NCI-H82 treated with DMSO at 0.1 percent for 48 hours (cell line): ENCODE results near the gene KCNAB1.

ENCODE experiments used
- DNase-seq: peaks from one replicate; lab custom pipeline; 2025; ENCODE audit not compliant: unreplicated experiment; lab: John Stamatoyannopoulos, UW

KCNAB1 gene

DNA sequence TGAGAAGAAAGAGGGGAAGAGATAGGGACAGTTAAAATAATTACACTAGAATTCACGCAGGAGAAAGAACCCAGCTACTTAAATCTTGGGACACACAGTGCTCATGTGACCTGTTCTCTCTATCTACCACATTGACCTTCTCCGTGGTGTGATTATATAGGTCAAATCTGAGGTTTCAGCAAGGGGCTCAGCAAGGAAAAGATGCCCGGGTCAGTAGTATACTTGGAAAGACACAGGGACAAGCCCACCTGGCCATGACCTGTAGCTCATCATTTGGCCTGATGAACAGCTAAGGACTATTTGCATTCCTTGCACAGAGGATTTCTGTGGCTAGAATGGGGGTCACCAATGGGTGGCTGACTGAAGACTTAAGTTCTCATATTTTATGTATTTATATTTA lies 362.6 kb downstream of the KCNAB1 start:
- DNase-seq = no peak

DNA sequence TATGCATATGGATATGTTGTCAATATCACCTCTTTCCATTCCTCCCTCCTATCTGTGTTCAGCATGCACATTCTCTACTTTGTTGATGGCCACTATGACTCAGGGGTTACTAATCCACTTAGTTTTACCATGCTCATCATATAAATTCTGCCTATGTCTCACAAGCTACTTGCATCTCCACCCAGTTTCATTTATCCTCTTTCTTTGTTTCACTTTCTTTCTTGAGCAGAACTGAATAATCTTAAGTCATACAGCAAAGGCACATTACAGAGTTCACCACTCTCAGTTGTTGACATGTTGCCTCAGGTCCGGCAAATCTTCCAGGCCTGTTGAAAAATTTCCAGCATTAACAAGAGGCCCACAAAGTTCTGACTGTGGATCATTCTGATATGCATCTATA lies 363.0 kb downstream of the KCNAB1 start:
- DNase-seq = no peak

DNA sequence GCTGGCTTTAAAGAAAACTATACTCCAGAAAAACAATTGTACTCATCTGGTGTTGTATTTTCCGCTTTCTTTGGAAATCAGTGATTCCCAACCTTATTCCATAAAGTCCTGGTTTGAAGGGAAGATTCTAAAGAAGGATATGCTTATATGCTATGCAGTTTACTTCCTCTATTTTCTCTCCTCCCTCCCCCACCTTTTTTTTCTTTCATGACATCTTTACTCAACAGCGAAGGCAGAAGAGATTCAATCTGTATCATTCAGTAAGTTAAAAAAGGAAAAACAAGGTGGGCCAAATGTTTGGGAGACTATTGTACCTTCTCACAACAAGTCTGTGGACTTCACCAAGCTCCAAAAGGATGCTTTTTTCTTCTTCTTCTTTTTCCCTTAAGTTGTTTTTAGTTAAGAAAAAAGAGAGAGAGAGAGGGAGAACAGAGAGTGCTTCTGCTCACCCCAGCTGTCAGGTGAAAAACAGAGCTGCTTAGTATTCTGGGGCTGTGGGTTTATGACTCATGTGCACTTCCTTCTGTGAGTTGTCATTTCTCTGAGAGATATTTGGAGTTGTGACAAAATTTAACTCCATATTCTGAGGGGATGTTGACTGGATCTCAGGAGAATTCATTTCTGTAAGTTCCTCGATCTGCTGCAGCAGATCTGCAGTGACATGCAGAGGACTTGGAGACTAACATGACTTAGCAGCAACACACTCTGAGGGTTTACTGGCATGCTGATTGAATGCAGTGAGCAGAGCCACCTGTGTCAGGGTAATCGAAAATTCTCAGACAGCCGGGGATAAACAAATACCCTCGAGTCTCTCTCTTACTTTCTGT lies 363.8 kb downstream of the KCNAB1 start:
- DNase-seq = peak; percentile 16

DNA sequence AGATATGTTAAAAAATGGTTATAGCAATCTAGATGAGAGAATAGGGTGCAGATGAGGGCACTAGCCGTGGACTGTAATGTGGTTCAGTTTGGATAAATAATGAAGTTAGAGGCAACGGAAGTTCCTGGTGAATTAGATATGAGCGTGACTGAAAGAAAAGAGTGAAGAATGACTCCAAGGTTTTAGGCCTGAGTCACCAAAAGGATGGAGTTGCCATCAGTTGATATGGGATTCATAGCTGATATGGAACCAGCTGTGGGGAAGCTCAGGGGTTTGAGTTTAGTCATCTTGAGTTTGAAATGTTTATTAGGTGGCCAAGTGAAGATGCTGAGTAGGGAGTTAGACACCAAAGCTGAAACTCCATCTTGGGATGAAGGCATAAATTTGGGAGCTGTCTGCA lies 368.4 kb downstream of the KCNAB1 start:
- DNase-seq = no peak

DNA sequence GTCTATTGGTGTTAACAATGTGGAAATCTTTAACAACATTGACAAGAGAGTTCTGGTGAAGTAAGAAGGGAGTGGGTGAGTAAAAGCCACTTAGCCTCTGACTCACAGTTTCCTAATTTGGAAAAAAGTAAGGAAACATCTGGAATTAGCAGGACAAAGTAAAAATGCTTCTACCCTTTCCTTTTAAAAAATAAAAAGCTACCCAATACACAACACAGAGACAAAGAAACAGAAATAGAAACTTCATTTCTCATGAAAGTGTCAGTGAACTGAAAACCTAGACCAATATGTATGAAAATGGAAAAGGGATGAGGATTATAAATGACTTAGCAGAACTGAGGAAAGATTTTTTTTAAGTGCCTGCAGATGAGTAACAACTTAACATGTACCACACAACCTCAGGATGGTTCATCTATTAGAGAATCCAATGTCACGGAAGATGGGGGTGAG lies 369.1 kb downstream of the KCNAB1 start:
- no peak for DNase-seq

DNA sequence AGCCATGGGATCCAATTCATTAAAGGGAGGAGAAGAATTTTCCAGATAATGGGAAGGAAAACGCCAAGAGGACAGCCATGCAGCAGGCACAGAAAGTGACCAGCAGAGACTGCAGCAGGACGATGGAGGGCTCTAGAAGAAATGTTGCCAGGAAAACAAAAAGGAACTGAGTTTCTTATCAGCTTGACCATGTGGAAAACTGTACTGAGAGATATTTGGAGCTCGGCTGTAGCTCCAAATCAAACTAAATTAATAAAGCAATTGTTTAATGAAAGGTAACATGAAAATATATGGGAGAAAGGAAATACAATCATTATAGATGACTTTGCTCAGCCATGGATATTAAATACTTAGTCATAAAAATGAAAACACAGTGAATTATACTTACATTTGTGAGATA lies 370.8 kb downstream of the KCNAB1 start:
- DNase-seq = no peak

DNA sequence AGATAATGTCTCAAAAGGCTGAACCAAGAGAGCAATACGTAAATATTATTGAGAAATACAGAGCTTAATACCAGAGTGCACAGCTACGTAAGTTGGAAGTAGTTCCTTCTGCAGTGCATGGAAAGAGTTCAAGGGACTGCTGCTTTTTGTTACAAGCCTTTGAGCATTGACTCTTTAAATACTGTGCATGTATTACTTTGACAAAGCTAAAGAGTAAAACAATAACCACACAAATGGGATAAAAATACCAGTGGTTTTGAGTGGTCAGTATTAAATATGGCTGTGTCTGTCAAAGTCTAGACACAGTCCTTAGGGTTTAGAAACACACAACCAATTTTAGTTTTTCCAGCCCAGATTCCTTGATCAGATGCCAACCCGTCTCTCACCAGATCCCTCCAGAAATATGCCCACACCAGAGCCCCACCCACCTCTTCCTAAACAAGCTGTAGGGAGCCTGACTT lies 372.5 kb downstream of the KCNAB1 start:
- DNase-seq = no peak

DNA sequence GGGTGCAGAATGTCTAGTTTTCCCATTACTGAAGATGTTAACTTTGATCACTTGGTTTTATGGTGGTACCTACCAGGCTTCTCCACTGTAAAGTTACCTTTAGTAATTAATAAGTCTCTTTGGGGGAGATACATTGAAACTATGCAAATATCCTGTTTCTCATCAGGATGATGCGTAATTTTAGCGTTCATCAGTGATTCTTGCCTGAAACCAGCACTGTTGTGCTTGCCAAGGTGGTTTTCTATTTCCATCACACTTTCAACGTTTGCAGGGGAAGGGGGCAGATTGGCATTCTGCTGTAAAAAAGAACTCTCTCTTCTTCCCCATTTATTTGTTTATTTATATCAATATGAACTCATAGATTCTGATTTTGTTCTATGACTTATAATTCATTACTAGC lies 373.5 kb downstream of the KCNAB1 start:
- no peak for DNase-seq

DNA sequence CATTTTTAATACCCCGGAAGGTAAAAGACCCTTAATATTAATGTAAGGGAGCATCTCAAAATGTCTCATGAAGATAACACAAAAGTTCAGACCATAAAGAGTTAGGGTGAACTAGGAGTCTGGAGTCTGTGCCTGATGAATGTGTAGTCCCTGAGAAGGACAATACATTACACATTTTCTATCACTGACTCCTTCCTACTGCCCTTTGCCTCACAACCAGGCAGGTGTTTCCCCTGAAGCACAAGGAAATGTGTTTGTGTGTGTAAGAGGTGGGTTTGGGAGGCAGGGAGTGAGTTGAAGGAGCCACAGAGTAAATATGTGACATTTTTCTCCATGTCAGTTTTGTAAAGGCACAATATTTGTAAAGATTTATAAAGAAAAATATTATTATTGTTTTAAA lies 375.4 kb downstream of the KCNAB1 start:
- no peak for DNase-seq

DNA sequence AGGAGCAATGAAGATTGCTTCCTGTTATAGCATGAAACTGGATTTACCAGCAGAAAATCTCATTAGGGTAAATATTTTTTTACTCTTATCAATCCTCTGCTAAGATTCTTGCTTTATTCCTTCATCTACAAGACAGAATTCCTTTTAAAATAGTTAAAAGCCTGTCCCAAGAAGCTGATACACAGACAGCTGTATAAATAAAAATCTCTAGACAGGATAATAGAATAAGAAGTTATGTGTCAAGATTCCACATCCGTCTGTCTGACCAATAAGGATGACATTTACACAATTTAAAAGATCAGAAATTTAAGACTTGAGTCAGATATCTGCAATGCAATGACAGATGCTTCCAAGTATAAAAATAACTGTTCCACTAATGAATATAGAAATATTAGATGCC lies 376.9 kb downstream of the KCNAB1 start:
- no peak for DNase-seq

DNA sequence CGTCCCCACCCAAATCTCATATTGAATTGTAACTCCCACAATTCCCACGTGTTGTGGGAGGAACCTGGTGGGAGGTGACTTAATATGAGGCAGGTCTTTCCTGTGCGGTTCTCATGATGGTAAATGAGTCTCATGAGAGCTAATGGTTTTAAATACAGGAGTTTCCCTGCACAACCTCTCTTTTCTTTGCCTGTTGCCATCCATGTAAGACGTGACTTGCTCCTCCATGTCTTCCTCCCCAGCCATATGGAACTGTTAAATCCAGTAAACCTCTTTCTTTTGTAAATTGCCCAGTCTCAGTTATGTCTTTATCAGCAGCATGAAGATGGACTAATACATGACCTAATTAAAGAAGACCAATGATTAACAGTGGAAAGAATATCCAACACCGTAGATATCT lies 377.9 kb downstream of the KCNAB1 start:
- DNase-seq = no peak

DNA sequence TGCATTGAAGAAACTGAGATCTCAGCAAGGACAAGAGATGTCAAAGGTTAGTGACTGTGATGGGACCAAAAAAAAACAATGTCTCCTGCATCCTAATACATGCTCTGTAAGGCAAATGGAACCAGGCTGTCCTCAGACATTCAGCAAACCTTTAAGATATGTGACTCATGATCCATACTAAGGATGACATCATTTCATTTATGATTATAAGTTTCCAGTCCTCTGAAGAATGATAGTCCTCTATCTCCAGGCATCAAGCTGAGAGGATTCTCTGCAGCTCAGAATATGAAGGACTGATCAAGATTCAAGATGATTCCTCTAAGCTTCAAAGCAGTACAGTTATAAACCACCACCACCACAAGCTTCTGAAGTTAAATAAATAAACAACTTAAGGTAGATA lies 386.9 kb downstream of the KCNAB1 start:
- no peak for DNase-seq

DNA sequence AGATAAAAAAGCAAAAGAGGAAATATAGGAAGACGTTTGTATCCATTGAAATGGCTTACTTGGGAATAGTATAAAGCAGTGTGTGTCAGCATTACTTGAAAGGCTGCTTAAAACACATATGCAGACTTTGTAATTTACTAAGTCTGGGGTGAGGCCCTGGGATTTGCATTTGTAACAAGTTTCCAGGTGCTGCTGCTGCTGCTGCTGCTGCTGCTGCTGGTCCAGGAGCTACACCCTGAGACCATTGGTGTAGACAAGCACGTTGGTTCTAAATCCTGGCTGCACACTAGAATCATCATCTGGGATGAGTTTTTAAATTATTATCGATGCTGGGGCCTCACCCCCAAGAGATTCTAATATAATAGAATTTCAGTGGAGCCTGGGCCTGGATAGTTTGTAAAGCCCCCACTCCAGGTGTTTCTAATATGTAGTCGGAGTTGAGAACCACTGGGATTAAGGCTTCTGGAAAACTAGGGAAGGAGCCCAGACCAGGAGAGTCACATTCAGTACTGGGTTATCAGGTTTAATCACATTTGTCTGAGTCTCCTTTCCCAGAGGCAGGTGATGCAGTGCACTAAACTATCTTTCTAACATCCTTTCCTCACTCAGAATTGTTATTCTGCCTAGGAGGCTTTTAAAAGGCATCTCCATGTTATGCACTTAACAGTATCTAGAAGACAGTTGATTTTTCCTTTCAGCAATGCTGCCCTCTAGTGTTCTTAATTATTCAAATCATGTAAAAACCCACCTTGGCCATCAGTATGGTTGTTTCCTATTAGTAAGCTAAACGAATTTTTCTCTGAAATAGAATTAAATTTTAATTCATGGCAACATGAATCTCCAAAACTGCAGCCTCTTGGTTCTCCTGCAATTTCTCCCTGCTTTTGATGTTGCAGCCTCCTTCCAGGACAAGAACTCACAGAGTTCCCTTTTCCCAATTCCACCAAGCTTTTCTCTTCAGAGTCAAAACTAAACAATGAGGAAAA lies 389.1 kb downstream of the KCNAB1 start:
- DNase-seq = peak; percentile 24

DNA sequence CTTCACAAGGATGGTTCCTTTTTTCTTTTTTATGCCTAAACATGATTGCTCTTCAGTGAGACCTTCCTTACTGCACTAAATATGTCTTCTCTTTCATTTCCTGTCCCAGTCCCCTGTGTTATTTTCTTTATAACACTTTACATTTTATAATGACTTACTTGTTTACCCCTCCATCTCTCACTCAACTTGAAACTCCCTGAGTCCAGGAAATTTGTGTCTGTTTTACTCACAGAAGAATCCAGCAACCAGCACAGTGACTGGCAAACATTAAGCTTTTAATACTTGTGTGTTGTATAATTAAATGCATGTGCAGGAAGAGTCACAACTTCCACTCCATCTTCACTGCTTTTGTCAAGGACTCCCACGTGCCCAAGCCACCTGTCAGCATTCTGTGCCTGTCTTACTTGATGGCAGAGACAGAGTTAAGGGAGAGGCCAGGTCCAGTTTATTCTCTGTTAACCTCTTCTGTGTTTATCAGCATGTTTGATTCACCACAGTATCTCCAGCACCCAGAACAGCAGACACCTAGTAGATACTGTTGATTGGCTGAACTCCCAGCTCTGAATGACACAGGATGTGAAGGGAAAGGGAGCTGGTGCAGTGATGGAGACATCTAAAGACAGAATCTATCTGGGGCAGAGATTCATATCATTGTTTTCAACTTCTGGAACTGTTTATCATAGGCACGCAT lies 391.8 kb downstream of the KCNAB1 start:
- DNase-seq = no peak

DNA sequence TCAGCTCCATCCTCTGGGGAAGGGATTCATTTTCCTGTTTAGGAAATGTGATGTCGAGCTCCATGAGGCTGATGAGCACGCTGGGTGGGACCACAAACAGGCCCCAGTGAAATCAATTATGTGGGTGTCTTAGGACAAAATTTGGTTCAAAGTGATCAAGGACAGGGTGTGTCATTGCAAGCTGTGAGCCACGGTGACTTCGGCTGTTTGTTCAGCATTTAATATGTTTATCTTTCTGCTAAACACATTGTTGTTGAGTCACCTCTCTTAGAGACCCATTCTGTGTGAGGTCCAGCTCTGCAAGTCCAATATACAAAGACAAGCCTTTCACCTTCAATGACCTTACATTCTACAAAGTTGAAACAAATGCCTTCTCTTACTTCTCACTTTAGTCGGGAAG lies 393.2 kb downstream of the KCNAB1 start:
- DNase-seq = no peak

DNA sequence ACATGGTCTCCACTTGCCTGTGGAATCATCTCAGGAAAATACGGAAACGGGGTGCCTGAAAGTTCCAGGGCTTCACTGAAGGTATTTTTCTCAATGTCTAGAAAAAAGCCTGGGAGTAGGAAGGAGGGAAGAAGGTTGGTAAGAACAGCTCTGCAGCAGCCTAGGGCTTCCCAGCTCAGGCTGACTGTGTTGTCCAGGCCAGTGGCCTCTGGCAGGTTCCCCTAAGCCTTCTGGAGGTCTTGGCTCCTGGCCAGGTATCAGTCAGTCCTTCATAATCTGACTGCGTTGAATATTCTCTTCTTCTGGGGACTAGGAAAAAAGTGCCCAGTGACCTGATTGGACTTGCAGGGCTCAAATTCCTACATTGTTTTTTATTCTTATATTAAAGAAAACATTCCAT lies 395.9 kb downstream of the KCNAB1 start:
- peak; percentile 47 for DNase-seq

DNA sequence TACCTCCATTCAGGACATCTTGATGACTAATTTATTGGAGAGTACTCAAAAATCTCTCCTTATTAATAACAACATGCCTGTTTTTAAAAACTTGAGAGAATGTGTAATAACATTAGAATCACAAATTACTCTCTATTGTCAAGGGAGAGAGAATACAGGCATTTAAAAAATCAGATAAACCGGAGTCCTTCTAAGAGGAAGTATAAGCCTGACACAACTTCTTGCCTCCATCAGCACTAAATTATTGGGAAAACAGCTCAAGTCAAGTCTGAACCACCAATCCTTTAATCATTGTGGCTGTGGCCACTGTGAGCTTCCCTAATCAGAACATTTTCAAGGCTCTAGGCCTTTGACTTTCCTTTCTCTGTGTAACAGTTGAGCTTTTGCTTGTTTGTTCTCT lies 396.6 kb downstream of the KCNAB1 start:
- no peak for DNase-seq

DNA sequence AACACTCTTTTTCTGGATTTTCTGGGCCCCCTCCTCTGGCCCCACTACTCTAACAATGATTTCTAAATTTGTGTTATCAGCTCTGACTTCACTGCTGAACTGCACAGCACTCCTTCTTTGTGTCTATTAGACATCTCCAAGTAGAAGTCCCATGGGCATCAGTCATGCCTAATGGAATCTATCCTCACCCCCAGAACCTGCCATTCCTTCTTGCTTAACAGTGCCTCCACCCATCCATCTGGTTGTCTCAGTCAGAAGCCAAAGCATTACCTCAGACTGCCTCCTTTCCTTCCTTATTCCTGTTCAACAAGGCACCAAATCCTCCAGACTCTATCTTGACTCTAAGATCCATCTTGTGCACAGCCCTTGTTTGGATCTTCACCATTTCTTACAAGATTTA lies 398.3 kb downstream of the KCNAB1 start:
- DNase-seq = peak; percentile 6

DNA sequence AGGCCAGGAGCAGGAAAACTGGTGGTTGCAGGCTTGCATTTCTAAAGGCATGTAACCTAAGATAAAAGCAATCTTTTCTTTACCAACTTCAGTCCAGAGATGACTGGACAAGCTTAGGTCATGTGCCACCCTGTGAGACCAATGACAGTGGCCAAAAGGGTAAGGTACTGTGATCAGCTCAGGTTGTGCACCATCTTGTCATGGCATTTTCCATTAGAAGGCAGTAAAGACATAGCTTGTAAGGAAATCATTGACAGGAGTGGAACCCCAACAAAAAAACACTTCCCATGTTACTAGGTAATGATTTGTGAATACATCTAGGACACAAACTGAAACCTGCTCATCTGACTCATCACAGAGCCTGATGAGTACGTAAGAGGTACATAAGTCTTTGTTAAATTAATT lies 399.4 kb downstream of the KCNAB1 start:
- DNase-seq = no peak

DNA sequence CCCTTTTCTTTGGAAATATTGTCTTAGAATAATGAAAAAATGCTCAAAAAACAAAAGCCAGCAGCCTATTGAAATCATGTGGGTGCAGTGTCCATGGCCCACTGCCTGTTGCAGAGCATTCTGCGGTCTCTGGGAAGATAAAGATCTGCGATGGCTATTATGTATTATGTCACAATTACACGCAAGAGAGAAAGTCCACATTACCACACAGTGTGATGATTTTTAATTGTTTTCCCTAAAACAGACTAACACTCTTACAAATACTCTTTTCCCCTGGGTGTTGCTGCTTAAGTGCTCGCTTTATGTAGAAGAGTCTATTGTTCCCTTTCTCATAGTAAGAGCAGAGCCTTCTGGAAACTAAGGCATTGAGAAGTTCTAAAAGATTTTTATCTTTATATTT lies 402.3 kb downstream of the KCNAB1 start:
- no peak for DNase-seq

DNA sequence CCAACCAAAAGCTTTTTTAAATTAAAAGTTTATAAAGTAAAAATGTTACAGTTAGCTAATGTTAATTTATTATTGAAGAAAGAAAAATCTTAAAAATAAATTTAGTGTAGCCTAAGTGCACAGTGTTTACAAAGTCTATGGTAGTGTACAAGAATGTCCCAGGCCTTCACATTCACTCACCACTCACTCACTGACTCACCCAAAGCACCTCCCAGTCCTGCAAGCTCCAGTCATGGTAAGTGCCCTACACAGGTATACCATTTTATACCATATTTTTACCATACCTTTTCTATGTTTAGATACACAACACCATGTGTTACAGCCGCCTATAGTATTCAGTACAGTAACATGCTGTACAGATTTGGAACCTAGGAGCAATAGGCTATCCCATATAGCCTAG lies 405.4 kb downstream of the KCNAB1 start:
- no peak for DNase-seq
